ENCODE results near the gene JOSD2.
A peak's percentile ranks its signal among the peaks of the same experiment; 100 is the strongest.

Gene JOSD2

DNA sequence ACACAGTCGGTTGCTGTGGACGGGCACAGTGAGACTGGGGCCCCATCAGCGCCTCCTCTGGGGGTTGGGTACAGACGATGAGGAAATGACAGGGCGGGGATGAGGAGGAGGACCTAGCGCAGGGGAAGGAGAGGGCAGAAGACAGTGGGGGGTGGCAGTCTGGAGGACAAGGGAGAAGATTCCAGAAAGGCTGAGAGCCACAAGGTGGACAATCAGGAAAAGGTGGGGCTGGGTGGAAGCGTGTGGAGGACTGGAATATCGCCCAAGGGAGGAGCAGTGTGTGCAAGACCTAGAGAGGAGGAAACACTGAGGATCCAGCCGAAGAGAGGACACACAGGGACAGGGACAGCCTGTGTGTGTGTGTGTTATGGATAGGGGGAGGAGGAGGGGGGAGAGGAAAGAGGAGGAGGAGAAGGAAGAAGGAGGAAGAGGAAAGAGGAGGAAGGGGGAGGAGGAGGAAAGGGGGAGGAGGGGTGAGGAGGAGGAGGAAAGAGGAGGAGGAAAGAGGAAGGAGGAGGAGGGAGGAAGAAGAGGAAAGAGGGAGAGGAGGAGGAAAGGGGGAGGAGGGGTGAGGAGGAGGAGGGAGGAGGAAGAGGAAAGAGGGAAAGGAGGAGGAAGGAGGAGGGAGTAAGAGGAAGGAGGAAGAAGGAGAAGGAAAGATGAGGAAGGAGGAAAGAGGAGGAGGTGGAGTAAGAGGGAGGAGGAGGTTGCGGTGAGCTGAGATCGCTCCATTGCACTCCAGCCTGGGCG lies 18.5 kb downstream of the JOSD2 start:
- DNase-seq, result peak; percentile 32

DNA sequence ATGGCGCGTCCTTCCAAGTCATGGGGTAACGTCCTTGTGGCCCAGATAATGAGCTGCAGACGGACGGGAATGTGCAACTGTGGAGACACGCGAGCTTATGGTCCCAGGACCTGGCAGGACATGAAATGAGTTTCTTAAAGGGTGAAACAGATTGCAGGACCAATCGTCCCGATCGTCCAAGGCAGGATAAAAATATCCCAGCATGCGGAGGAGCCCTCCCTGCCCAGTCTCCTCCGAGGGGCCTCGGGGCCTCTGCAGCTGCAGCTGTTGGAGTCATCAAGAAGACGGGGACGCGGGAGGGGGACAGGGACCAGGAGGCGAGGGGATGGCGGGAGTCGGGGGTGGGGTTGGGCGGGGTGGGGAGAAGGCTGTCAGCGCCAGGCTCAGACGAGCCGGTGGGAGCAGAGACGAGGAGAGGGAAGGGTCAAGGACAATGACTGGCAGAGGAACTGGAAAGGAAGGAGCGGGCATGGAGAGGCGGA lies 20.0 kb downstream of the JOSD2 start:
- no peak for DNase-seq

DNA sequence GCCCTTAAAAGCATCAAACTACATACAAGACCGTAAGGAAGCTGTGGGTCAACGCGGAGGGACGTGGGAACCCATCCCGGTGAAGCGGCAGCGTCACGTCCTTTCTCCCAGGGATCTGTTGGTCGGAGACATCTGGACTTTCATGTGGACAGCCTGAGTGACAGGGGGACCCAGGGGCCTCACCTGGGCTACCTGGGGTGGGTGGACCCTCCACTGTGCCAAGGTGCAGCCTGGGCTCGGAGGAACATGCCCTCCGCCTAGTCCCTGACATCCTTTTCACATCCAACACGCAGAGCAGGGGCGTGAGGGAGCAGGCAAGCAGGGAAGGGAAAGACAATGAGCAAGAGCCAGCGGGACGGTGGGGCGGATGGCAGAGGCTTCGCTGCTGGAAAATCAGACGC lies 20.6 kb downstream of the JOSD2 start:
- DNase-seq, result no peak

DNA sequence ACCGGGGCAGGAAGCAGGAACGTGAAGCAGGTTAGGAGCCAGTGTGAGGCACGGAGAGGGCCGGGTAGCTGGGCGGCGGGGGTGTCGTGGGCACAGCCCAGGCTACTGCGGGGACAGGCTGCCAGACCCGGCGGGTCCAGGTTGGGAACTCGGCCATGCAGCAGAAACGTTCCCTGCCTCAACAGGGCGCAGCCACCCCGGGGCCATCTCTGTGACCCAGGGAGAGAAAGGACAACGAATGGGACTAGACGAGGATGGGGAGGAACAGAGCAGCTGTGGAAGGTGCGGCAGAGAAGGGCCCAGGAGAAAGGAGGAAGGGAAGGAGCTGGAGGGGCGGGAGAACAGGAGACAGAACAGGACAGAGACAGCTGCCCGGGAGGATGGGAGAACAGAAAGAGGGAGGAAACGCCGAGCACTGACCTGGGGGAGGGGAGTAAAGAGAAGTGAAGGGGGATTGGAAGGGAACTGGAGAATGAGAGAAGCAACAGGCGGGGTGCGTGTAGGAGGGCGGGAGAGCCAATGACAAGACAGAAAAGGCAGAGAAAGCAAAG lies 21.5 kb downstream of the JOSD2 start:
- no peak for DNase-seq

DNA sequence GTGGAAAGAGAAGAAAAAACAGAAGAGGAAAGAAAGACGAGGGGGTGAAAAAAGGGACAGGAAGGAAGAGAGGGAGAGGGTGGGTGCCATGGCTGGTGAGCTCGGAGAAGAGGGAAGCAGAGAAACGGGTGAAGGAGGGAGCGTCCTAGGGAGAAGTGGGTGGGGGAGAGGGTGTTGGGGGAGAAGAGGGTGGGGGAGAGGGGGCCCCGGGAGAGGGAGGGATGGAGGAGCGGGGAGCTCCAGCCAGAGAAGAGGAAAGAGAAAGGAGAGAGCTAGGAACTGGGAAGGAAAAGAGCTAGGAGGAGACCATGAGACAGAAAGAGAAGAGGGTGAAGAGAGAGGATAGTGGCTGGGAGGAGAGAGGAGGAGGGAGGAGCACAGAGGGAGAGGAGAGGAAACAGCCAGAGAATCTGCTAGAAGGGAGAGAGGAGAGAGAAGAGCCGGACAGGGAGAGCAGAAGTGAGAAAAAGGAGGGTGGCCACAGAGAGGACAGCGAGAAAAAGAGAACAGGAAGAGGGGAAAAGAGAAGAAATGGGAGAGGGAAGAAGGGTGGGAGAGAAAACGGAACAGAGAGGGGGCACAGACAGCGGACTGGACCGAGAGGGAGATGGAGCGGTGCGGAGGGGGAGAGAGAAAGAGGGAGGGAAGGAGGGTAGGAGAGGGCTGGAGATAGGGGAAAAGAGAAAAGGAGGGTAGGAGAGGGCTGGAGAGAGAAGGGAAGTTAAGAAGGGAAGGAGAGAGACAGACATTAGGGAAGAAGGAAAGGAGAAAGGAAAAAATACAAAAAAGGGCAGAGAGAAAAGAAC lies 22.4 kb downstream of the JOSD2 start:
- DNase-seq, result no peak

DNA sequence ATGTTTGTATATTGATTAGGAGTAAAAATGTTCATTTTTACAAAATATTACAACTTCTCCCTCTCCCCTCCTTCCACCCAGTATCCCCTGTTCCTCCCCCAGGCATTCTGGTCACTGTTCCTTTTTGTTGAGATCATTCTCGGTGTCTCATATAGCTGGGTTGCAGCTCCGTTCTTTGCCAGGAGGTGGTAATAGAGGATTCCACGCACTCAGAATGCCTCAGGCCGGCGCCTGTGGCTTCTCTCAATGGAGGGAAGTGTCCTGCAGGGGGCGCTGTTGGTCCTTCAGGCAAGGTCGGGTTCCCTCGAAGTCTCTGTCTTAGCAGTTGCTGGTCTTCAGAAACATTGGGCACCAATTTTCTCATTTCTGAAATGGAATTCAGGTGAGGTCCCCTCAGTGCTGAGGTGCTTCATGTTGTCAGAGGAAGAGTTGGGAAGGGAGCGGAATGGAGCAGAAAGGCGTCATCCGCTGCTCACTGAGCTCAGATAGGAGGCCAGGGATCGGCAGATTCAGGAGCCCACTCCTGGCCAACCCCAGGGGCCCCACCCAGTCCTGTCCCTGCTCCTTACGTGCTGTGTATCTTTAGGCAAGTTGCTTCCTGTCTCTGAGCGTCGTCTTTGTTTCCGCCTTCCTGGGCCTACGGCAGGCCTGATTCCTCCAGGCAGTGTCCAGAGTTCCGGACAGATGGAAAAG lies 24.0 kb downstream of the JOSD2 start:
- DNase-seq, result peak; percentile 43

DNA sequence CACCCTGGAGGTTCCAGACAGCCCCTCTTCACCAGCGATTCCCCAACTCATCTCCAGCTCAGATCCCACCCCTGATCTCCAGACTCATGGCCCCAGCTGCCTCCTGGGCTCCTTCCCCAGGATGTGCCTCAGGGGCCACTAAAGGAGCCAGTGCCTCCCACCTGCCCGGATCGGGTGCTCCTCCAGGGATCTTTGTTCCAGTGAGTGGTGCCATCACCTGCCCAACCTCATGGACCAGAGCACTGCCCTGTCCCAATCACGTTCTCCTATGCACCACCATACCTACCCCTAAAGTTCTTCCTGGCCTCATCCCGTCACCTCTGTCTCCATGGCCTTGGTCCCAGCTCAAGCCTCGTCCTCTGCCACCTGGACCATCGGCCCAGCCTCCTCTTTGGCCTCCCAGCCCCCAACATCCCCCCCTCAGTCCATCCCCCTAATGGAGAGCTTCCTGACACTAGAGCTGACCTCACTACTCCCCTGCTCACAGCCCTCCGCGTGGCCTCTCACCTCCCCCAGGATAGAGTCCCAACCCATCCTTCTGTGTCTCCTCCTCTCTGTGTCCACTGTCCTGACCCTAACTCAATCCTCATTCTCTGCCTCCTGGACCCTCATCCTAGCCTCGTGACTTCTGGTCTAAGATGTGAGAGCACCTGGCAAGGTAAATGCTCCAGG lies 25.6 kb downstream of the JOSD2 start:
- no peak for DNase-seq

DNA sequence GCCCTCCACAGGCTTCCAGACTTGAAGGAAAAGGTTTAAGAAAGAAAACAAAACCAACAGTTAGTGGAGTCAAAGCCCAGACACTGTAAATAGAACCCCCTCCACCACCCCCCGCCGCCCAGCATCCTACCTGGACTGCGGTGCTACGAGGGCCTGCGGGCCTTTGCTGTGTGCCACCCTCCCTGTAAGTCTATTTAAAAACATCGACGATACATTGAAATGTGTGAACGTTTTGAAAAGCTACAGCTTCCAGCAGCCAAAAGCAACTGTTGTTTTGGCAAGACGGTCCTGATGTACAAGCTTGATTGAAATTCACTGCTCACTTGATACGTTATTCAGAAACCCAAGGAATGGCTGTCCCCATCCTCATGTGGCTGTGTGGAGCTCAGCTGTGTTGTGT lies 28.1 kb downstream of the JOSD2 start:
- no peak for DNase-seq

DNA sequence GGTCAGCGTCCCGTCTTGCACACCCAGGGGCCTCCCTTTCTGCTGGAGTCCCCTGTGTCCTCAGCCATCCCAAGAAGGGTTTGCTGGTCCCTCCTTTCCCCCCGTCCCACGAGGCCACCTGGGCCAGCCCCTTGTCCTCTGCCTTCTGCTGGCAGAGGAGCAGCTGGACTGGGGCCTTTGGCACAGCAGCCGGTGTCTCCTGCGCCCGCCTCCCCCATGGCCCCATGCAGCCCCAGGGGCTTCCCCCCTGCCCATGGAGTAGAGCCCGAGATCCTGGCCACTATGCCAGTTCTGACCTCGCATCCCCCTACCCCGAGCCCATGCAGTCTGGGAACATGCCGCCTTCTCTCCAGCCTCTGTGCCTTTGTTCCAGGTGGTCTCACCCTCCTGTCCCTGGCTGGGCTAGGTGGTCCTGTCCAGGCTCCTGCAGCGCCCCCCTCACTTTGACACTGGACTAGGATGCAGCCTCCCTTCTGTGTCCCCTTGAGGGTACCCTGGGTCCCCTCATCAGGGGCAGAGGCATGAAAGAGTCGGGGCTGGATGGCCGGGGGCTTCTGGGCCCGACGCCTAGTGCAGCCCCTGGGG lies 28.6 kb downstream of the JOSD2 start:
- no peak for DNase-seq

DNA sequence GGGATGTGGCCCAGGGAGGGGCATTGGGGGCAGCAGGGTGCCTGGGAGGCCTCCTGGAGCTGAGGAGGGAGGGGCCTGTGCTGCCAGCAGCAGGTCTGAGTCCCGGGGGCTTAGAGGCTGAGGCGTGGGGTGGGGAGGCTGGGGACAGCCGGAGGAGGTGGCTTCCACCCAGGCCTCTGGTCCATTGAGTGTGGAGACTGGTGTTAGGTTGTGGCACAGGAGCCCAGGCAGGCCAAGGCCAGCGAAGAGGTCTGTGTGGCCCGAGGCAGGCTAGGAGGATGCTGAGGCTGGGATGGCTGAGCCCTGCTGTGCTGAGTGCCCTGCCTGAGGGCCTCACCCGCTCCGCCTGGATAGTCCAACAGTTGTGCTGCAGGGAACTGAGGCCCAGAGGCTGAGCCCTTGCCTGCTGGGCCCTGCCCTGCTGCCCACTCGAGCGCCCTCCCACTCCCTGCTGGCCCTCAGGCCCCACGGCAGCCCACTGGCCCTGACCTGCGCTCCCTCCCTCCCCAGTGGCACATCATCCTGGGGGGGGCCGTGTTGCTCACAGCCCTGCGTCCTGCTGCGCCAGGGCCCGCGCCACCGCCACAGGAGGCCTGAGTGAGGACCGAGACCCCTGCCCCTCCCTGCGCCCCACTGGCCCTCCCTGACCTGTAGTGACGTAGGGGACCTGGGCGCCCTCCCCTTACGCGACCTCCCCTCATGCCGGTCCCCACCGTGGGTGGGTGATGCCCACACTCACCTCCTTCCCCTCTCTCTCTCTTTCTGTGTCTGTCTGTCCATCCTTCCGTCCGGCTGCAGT lies 29.4 kb downstream of the JOSD2 start:
- no peak for DNase-seq

DNA sequence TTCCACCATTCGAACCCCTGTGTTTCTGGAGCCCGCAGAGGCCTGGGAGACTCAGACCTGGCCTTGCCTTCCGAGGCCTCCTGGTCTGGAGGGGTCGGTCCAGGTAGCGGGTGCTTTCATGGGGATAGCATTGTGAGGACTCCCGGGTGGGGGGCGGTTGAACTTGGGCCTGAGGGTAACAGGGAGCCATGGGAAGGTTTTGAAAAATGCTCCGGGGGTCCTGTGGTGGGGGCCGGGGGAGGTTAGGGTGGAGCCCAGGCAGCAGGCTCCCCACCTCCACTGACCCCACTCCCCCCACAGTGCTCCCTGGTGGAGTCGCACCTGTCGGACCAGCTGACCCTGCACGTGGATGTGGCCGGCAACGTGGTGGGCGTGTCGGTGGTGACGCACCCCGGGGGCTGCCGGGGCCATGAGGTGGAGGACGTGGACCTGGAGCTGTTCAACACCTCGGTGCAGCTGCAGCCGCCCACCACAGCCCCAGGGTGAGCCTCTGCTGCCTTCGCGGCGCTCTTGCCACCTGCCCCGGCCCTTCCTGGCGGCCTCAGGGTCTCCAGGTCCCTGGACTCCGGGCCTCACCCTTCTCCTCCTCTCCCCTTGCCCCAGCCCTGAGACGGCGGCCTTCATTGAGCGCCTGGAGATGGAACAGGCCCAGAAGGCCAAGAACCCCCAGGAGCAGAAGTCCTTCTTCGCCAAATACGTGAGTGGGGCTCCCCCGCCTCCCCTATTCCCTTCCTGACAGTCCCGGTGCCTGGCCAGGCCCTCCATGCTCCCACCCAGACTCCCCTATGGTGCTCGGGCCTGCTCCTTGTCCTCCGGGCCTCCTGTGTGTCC lies 30.5 kb downstream of the JOSD2 start:
- no peak for DNase-seq

DNA sequence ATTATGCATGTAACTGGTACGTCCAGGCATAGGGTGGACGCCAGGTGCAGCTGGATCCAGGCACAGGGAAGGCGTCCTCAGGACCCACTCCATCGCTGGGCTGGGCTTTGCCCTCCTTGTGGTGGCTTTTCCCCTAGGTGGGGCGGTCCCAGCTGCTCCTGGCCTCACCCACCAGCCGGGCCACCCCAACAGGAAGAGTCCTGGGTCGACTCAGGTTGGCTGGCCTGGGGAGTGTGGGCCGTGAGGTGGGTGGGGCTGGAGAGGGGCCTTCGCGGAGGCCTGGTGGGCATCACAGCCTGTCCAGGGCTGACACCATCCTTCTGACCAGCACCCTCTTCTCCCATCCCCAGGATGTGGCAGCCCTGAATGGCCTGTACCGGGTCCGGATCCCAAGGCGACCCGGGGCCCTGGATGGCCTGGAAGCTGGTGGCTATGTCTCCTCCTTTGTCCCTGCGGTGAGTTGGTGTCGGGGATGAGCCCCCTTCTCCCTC lies 31.2 kb downstream of the JOSD2 start:
- DNase-seq, result no peak

DNA sequence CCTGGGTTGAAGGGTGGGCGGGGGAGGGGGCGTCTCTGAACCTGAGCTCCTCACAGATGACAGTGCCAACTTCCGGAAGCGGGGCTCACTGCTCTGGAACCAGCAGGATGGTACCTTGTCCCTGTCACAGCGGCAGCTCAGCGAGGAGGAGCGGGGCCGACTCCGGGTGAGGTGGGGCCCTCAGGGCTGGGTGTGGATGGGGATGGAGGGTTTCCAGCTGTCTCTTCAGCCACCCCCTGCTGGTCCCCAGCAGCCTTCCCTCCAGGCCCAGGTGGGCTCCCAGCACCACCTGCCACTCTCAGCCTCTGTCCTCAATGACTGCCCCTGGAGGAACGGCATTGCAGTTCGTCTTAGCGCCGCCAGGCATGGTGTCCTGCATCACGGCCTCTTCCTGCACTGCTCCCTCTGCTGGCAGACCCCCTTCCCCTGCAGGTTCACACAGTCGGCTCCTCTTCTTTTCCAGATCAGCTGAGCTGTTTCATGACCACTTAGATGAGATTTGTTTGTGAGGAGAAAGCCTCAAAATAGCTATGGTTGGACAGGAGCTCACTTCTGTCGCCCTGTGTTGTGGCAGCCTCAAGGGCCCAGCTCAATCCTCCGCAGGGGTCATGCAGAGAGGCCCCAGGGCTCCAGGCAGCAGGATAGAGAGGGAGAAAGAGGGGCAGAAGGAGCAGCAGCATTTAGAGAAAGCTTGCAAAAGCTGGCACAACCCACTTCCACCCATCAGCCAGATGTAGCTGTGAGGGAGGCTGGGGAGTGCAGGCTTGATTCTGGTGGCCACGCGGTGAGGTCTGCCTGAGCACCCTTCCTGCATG lies 31.9 kb downstream of the JOSD2 start:
- DNase-seq, result peak; percentile 14

DNA sequence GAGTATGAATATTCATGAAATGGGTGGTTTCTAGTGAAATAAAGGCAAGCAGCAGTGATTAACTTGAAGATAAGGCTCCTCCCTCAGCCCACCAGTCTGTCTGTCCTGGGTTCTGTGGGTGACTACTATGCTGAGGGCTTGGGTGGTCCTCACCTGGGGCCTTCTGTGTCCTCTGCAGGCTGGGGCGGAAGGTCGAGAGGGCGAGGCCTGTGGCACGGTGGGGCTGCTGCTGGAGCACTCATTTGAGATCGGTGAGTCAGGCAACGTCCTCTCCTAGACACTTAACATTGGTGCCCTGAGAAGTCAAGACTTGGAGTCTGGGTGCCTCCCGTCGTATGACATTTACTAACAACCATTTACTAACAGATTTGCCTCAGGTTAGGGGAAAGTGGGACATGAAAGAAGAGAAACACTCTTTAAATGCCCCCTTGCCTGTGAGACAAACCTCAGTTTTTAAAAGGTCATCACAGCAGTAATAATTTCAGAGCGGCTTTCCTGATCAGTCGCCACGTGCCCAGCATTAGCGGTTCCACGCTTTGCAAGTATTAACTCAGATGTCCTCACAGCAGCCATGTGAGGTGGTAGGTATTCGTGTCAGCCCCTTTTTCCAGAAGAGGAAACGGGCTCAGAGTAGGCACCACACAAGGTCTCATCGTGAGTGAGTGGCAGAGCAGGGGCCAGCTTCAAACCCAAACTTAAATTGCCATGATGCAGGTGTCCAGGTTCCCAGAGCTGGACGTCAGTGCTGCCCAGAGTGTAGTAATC lies 33.1 kb downstream of the JOSD2 start:
- no peak for DNase-seq

DNA sequence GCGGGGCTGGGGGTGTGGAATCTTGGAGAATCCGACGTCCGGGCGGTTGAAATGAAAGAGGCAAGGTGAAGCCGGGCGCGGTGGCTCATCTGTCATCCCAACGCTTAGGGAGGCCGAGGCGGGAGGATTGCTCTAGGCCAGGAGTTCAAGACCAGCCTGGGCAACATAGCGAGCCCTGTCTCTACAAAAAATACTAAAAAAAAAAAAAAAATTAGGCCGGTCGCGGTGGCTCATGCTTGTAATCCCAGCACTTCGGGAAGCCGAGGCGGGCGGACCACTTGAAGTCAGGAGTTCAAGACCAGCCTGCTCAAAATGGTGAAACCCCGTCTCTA lies 34.1 kb downstream of the JOSD2 start:
- no peak for DNase-seq

DNA sequence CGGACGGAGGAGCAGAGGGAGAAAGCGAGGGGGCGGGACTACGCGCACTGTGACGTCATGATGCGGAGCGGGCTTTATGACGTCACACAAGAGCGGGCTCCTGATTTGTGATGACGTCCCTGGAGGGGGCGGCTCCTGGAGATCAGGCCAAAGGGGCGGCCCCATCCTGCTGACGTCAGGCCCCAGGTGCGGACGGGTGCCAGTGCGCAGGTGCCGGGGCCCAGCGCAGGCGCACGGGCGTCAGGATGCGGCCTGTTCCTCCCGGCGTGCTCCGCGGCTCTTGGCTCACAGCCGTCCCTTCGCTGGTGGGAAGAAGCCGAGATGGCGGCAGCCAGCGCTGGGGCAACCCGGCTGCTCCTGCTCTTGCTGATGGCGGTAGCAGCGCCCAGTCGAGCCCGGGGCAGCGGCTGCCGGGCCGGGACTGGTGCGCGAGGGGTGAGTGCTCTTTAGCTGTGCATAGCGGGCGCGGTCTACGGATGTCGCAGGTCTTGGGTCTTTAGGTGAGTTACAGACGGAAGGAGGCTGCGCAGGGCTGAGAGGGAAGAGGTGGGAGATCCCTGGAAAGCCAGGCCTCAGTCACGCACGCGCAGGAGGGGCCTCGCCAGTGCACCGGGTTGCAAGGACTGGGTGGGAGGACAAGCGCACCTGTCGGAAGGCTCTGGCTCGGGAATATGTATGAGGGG lies 34.6 kb downstream of the JOSD2 start, which contains the start of the genes EMC10 and GARIN5A:
Gene EMC10 (plus strand): TSS at position 284 of the 683 bp plus-strand sequence. CDS start 38 bp downstream, at position 322.
Gene GARIN5A (minus strand): TSS at position 625 of the 683 bp plus-strand sequence. CDS start 460 bp downstream, at position 165.
- DNase-seq, result peak; percentile 97

DNA sequence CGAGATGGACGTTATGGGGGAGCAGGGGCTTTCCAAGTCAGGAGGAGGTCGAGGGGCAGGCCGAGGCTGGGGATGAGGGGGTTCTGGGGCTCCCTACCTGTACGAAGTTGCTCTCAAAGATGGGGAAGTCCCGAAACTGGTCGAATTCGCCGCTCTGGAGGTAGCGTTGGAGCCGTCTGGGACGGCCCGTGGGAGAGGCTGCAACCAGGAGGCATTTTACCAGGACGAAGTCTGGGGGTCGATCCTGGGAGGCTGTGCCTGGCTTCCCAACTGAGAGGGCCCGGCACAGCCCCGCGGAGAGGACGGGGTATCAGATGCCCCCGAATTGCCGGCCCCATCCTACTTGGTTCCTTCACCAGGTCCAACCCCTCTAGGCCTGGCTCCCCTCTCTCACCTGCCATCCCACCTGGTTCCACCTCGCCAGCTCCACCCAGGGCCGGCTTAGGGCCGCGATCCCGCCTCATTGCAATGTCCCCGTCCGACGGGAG lies 35.2 kb downstream of the JOSD2 start:
- no peak for DNase-seq

DNA sequence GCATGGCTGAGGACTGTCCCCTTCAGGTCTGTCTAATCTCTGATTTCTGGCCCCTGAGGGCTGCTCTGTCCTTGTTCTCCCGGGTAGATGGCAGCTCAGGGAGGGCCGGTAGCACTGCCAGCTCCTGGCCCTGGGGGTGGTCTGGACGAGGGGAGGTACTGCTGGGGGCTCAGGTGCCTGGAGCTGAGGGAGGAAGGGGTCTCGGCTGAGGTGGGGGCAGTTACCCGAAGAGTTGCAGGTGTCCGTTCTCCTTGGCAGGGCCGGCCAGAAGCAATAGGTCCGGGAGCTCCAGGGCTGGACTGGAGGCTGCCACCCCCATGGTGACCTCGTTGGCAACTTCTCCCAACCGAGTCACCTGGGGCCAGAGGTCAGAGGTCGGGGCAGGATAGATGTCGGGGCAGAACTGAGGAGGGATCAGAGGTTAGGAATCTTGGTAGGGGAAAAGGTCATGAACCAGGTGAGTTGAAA lies 35.9 kb downstream of the JOSD2 start:
- no peak for DNase-seq

Measured in CD4-positive, alpha-beta T cell treated with Interferon gamma for 1 hour (primary cell).